GM23248 (cell line): ENCODE measurements around the gene TRIM41.

Experiments
- EZH2 ChIP-seq: fragments of 200-600 bp; sonication (generic); IDR thresholded peaks from 2 replicates; pipeline ENCODE4 v1.6.1; 2018; ENCODE audit warnings: antibody characterized with exemption, mild to moderate bottlenecking; ENCODE audit not compliant: insufficient read depth, poor library complexity, severe bottlenecking
- EZH2phosphoT487 ChIP-seq: fragments of 200-600 bp; sonication (generic); IDR thresholded peaks from 2 replicates; pipeline ENCODE4 v1.6.1; 2018; ENCODE audit warnings: antibody characterized with exemption, moderate library complexity, mild to moderate bottlenecking, low read depth; ENCODE audit not compliant: insufficient read depth

- no peak for TF ChIP-seq EZH2phosphoT487
- TF ChIP-seq EZH2: no peak
Measured at GRCh38 chr5:181230551-181230950, 7.5 kb downstream of the TRIM41 start.
